ENCODE measurements around the gene DHRS11.
A peak's percentile ranks its signal among the peaks of the same experiment; 100 is the strongest.

Gene DHRS11

DNA sequence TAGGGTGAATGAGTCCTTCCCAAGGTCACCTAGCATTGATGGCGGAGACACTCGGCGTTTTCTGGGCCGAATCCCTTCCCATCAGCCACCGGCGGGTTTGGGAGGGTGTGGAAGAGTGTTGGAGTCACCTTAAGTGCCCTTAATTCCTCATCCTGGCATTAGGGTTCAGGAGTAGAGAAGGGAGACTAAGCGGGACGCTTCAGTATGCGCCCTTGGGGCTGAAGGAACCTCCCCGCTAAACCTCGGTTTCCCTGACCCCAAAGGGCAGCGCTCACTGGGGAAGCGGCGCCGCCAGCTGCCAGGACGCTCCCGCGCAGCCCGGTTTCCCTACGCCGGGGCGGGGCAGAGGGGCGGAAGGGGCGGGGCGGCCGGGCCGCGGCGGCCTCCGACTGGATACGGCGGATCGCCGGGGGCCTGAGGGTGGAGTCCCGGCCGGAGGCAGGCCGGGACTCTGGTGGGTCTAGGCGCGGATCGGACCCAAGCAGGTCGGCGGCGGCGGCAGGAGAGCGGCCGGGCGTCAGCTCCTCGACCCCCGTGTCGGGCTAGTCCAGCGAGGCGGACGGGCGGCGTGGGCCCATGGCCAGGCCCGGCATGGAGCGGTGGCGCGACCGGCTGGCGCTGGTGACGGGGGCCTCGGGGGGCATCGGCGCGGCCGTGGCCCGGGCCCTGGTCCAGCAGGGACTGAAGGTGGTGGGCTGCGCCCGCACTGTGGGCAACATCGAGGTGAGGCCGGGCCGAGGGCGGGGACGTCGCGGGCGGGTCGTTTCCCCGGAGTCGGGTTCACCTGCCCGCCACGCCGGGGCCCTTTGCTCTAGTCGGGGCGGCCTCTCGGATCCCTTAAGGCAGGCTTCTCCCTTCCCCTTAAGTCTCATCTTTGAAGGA lies at the start of gene DHRS11:
Gene DHRS11 (plus strand): TSS at position 446 of the 882 bp plus-strand sequence. CDS start 131 bp downstream, at position 577.
- no peak within 1 kb of the TSS for H3K27ac ChIP-seq (ENCODE audit: low read length)
- peaks cover 4% of the 10 kb centered on the region for H3K36me3 ChIP-seq (ENCODE audit: control insufficient read depth, insufficient read depth, low read length)
- no peaks in the 10 kb centered on the region for H3K9me3 ChIP-seq (ENCODE audit: control insufficient read depth, insufficient read depth, low read length)
- no peak for DNase-seq (ENCODE audit: low read depth, low spot score)
- H3K27me3 ChIP-seq (ENCODE audit: control insufficient read depth, insufficient read depth, low read length): no peaks in the 10 kb centered on the region
- WGBS (ENCODE audit: insufficient coverage, insufficient read length): no CpG with 5 or more reads among the region's 87 CpGs
- H3K4me3 ChIP-seq (ENCODE audit: low read length): peak within 1 kb of the TSS; percentile 99
- H3K4me1 ChIP-seq (ENCODE audit: control insufficient read depth, insufficient read depth, low read length): peaks cover 2% of the 10 kb centered on the region; the same call in 1 of the 2 replicates

GRCh38 chr17:36542755-36543154 lies 48.9 kb upstream of the DHRS11 start:
- Histone ChIP-seq H3K27me3 (ENCODE audit: control insufficient read depth, insufficient read depth, low read length) (no peaks in the 10 kb centered on the region), H3K4me1 (ENCODE audit: control insufficient read depth, insufficient read depth, low read length) (no peaks in the 10 kb centered on the region), H3K27ac (ENCODE audit: low read length) (no peak overlapping the region), H3K4me3 (ENCODE audit: low read length) (no peak overlapping the region), H3K9me3 (ENCODE audit: control insufficient read depth, insufficient read depth, low read length) (no peaks in the 10 kb centered on the region), H3K36me3 (ENCODE audit: control insufficient read depth, insufficient read depth, low read length) (no peaks in the 10 kb centered on the region)
- DNase-seq (ENCODE audit: low read depth, low spot score): no peak
- WGBS (ENCODE audit: insufficient coverage, insufficient read length): no CpG with 5 or more reads among the region's 15 CpGs

DNA sequence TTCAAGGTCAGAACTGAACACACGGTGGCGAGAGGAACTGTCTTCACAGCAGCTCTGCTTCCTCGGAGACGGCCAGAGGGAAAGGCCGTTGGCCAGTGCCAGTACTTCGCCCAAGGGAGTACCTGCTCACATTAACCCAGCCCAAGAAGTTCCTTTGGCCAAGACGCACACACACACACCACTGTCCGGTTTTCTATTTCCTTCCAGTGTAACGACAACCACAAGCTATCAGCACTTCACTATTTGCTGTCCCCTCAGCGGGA lies 47.7 kb upstream of the DHRS11 start:
- DNase-seq (ENCODE audit: low read depth, low spot score): no peak
- no peaks in the 10 kb centered on the region for H3K4me1 ChIP-seq (ENCODE audit: control insufficient read depth, insufficient read depth, low read length)
- WGBS (ENCODE audit: insufficient coverage, insufficient read length): no CpG with 5 or more reads among the region's 10 CpGs
- no peaks in the 10 kb centered on the region for H3K9me3 ChIP-seq (ENCODE audit: control insufficient read depth, insufficient read depth, low read length)
- peak overlapping the region; percentile 83; the same call in 1 of the 2 replicates for H3K4me3 ChIP-seq (ENCODE audit: low read length)
- H3K36me3 ChIP-seq (ENCODE audit: control insufficient read depth, insufficient read depth, low read length): no peaks in the 10 kb centered on the region
- H3K27ac ChIP-seq (ENCODE audit: low read length): no peak overlapping the region
- H3K27me3 ChIP-seq (ENCODE audit: control insufficient read depth, insufficient read depth, low read length): no peaks in the 10 kb centered on the region

GRCh38 chr17:36544307-36545076 lies 47.2 kb upstream of the DHRS11 start, which contains the start of gene GGNBP2:
Gene GGNBP2, plus strand, starts transcription at chr17:36544919. Its CDS starts 806 bp downstream, at chr17:36545725.
- peak within 1 kb of the TSS; percentile 84 for H3K4me3 ChIP-seq (ENCODE audit: low read length)
- H3K36me3 ChIP-seq (ENCODE audit: control insufficient read depth, insufficient read depth, low read length): no peaks in the 10 kb centered on the region
- H3K27ac ChIP-seq (ENCODE audit: low read length): no peak within 1 kb of the TSS
- no peaks in the 10 kb centered on the region for H3K4me1 ChIP-seq (ENCODE audit: control insufficient read depth, insufficient read depth, low read length)
- no peaks in the 10 kb centered on the region for H3K27me3 ChIP-seq (ENCODE audit: control insufficient read depth, insufficient read depth, low read length)
- H3K9me3 ChIP-seq (ENCODE audit: control insufficient read depth, insufficient read depth, low read length): no peaks in the 10 kb centered on the region
- no CpG with 5 or more reads among the region's 71 CpGs for WGBS (ENCODE audit: insufficient coverage, insufficient read length)
- DNase-seq (ENCODE audit: low read depth, low spot score): peak; percentile 61

DNA sequence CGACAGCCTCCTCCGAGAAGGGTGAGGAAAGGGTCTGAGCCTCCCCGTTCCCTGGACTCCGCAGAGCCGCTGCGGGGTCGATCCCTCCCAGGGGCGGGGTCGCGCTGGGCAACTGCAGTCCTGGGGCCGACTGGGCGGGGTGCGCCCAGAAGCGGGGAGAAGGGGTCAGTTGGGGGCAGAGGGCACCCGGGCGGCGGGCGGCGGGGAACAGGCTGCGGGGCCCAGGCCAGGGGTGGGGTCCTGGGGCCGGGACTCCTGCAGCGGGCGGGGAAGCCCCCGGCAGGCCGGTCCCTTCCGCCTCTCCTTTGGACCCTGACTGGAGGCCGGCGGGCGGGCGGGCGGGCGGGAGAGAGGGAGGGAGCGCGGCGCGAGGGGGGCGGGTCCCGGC lies 46.6 kb upstream of the DHRS11 start:
- no peak for DNase-seq (ENCODE audit: low read depth, low spot score)
- no CpG with 5 or more reads among the region's 38 CpGs for WGBS (ENCODE audit: insufficient coverage, insufficient read length)
- Histone ChIP-seq H3K27me3 (ENCODE audit: control insufficient read depth, insufficient read depth, low read length) (no peaks in the 10 kb centered on the region), H3K36me3 (ENCODE audit: control insufficient read depth, insufficient read depth, low read length) (no peaks in the 10 kb centered on the region), H3K4me3 (ENCODE audit: low read length) (peak overlapping the region; percentile 83), H3K27ac (ENCODE audit: low read length) (no peak overlapping the region), H3K4me1 (ENCODE audit: control insufficient read depth, insufficient read depth, low read length) (no peaks in the 10 kb centered on the region), H3K9me3 (ENCODE audit: control insufficient read depth, insufficient read depth, low read length) (no peaks in the 10 kb centered on the region)

DNA sequence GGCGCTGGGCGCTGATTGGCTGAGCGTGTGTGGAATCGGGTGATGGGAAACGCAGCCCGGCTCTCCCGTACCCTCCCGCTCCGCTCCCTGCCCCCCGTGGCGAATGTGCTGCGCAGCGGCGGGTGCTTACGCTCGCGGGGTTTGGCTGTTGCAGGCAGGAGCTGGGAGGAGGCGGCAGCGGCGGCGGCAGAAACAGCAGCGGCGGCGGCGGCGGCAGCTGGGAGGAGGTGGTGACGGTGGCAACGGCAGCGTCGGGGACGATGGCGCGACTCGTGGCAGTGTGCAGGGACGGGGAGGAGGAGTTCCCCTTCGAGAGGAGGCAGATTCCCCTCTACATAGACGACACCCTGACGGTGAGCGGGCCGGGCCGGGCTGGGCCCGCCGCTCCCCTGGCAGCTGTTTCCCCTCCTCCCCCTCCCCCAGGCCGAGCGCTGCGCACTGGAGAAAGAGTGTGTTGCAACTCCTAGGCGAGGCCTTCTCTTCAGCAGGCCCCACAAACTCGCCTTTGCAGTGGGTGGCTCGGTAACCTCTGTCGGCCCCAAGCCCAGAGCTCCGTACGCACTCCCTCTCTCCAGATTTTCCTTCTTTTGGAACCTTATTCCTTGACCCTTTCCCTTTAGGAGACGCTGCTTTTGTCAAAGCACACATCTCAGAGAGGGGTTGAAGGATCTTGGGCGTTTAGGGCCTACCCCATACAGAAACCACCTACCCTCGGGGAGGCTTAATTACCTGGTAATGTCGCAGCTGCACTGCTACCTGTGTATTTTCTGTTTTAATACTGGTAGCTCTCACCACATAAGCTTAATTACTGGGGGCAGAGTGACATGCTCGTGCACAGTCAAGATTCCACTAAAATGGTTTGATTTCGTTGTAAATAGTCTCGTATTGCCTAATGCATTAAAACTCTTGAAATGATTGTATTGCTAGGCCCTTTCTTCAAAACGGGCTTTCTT lies 45.9 kb upstream of the DHRS11 start:
- H3K9me3 ChIP-seq (ENCODE audit: control insufficient read depth, insufficient read depth, low read length): no peaks in the 10 kb centered on the region
- peak; percentile 84 for DNase-seq (ENCODE audit: low read depth, low spot score)
- WGBS (ENCODE audit: insufficient coverage, insufficient read length): no CpG with 5 or more reads among the region's 60 CpGs
- H3K36me3 ChIP-seq (ENCODE audit: control insufficient read depth, insufficient read depth, low read length): no peaks in the 10 kb centered on the region
- H3K4me1 ChIP-seq (ENCODE audit: control insufficient read depth, insufficient read depth, low read length): no peaks in the 10 kb centered on the region
- H3K4me3 ChIP-seq (ENCODE audit: low read length): peak overlapping the region; percentile 84
- no peaks in the 10 kb centered on the region for H3K27me3 ChIP-seq (ENCODE audit: control insufficient read depth, insufficient read depth, low read length)
- no peak overlapping the region for H3K27ac ChIP-seq (ENCODE audit: low read length)

- Histone ChIP-seq H3K9me3 (ENCODE audit: control insufficient read depth, insufficient read depth, low read length) (no peaks in the 10 kb centered on the region), H3K27ac (ENCODE audit: low read length) (no peak overlapping the region), H3K27me3 (ENCODE audit: control insufficient read depth, insufficient read depth, low read length) (no peaks in the 10 kb centered on the region), H3K4me1 (ENCODE audit: control insufficient read depth, insufficient read depth, low read length) (no peaks in the 10 kb centered on the region), H3K36me3 (ENCODE audit: control insufficient read depth, insufficient read depth, low read length) (no peaks in the 10 kb centered on the region), H3K4me3 (ENCODE audit: low read length) (peak overlapping the region; percentile 84; the same call in 1 of the 2 replicates)
- no peak for DNase-seq (ENCODE audit: low read depth, low spot score)
- no CpG with 5 or more reads among the region's 7 CpGs for WGBS (ENCODE audit: insufficient coverage, insufficient read length)
Measured at GRCh38 chr17:36546418-36547093, 45.1 kb upstream of the DHRS11 start.

GRCh38 chr17:36547776-36548175 lies 43.9 kb upstream of the DHRS11 start:
- H3K4me1 ChIP-seq (ENCODE audit: control insufficient read depth, insufficient read depth, low read length): no peaks in the 10 kb centered on the region

GRCh38 chr17:36550491-36551417 lies 40.9 kb upstream of the DHRS11 start:
- H3K27ac ChIP-seq (ENCODE audit: low read length): no peak overlapping the region
- 100% methylated on average over 1 of the region's 8 CpGs for WGBS (ENCODE audit: insufficient coverage, insufficient read length)
- no peaks in the 10 kb centered on the region for H3K36me3 ChIP-seq (ENCODE audit: control insufficient read depth, insufficient read depth, low read length)
- no peaks in the 10 kb centered on the region for H3K27me3 ChIP-seq (ENCODE audit: control insufficient read depth, insufficient read depth, low read length)
- no peaks in the 10 kb centered on the region for H3K9me3 ChIP-seq (ENCODE audit: control insufficient read depth, insufficient read depth, low read length)
- H3K4me3 ChIP-seq (ENCODE audit: low read length): no peak overlapping the region
- no peak for DNase-seq (ENCODE audit: low read depth, low spot score)
- no peaks in the 10 kb centered on the region for H3K4me1 ChIP-seq (ENCODE audit: control insufficient read depth, insufficient read depth, low read length)

More at GRCh38 chr17:36547776-36548175, 43.9 kb upstream of the DHRS11 start:
- H3K4me3 ChIP-seq (ENCODE audit: low read length): no peak overlapping the region
- DNase-seq (ENCODE audit: low read depth, low spot score): no peak
- no peak overlapping the region for H3K27ac ChIP-seq (ENCODE audit: low read length)
- no peaks in the 10 kb centered on the region for H3K36me3 ChIP-seq (ENCODE audit: control insufficient read depth, insufficient read depth, low read length)
- H3K9me3 ChIP-seq (ENCODE audit: control insufficient read depth, insufficient read depth, low read length): no peaks in the 10 kb centered on the region
- H3K27me3 ChIP-seq (ENCODE audit: control insufficient read depth, insufficient read depth, low read length): no peaks in the 10 kb centered on the region

All from iPS DF 6.9 (cell line).